Esophagus muscularis mucosa (tissue), 4 donors: ENCODE measurements around the gene ZMIZ1. TPM values are rescaled to one million over a fixed set of nuclear protein-coding genes. Genes with fewer than 3 reads are reported as not detected.

Experiments used
- DNase-seq: peaks from one replicate; pipeline ENCODE4 v3.0.0-alpha.2; 2017; ENCODE audit errors: extremely low spot score
- H3K27ac ChIP-seq, 4 donors: fragments of 200-600 bp; sonication (generic); replicated peaks in 1 of 4; 1 replicate in 3 of 4; 2 replicates in 1 of 4; pipeline ENCODE4 v1.5.1; 2016 to 2019; ENCODE audit warnings: mild to moderate bottlenecking in 1 of 4
- H3K27me3 ChIP-seq, 4 donors: fragments of 200-600 bp; sonication (generic); one replicate each; pipeline versions ENCODE4 v1.5.1 to v1.6.0; 2016 to 2019
- H3K36me3 ChIP-seq, 4 donors: fragments of 200-600 bp; sonication (generic); one replicate each; pipeline ENCODE4 v1.5.1; 2016 to 2019
- H3K4me1 ChIP-seq, 4 donors: fragments of 200-600 bp; sonication (generic); one replicate each; pipeline ENCODE4 v1.5.1; 2016 to 2019
- H3K4me3 ChIP-seq, 4 donors: fragments of 200-600 bp; sonication (generic); 1 replicate in 2 of 4; 2 replicates in 2 of 4; pipeline ENCODE4 v1.5.1; 2016 to 2019; ENCODE audit warnings: mild to moderate bottlenecking in 4 of 4, moderate library complexity in 1 of 4
- H3K9me3 ChIP-seq, 4 donors: fragments of 200-600 bp; sonication (generic); 1 replicate in 3 of 4; 2 replicates in 1 of 4; pipeline ENCODE4 v1.5.1; 2016 to 2019
- EP300 ChIP-seq: sonication (generic); formaldehyde crosslinking; IDR thresholded peaks from one replicate; pipeline ENCODE4 v1.6.1; 2017; ENCODE audit warnings: antibody characterized with exemption
- POLR2A ChIP-seq: fragments of 450-650 bp; IDR thresholded peaks from one replicate; pipeline ENCODE4 v1.6.1; 2017; ENCODE audit warnings: antibody characterized with exemption, moderate library complexity, mild to moderate bottlenecking, low read depth
- POLR2AphosphoS5 ChIP-seq, 2 donors: sonication (generic); formaldehyde crosslinking; IDR thresholded peaks; one replicate each; pipeline ENCODE4 v1.6.1; 2017; ENCODE audit warnings: antibody characterized with exemption in 2 of 2
- WGBS: methylation state at CpG from one replicate; pipeline ENCODE4 v1.1.5; 2018; 5-methylcytosine and 5-hydroxymethylcytosine counted together
- intact Hi-C: fragments of 100-400 bp; cut with DNase I; formaldehyde crosslinking; loops from one replicate; pipeline ENCODE4 v1.15.1; 2023
- total RNA-seq, 4 donors: library from RNA; depleted of rRNA; stranded (reverse); fragments of >200 nt; gene quantifications; one replicate each; pipeline versions ENCODE4 v1.1.0 to v1.2.1, GENCODE V29; 2016
- TF ChIP-seq, protein P1 (sequence below), 3 experiments: fragments of 200-600 bp in 2 of 3; fragments of 450-650 bp in 1 of 3; sonication (generic) in 2 of 3; IDR thresholded peaks; one replicate each; pipeline ENCODE4 v1.5.1; 2017 to 2019; ENCODE audit warnings: antibody characterized with exemption in 3 of 3, mild to moderate bottlenecking in 2 of 3, moderate library complexity in 1 of 3

Gene ZMIZ1
- total RNA-seq, 4 donors from 2014 or later, result 48.7 to 87.2 (median 66.0) TPM

DNA sequence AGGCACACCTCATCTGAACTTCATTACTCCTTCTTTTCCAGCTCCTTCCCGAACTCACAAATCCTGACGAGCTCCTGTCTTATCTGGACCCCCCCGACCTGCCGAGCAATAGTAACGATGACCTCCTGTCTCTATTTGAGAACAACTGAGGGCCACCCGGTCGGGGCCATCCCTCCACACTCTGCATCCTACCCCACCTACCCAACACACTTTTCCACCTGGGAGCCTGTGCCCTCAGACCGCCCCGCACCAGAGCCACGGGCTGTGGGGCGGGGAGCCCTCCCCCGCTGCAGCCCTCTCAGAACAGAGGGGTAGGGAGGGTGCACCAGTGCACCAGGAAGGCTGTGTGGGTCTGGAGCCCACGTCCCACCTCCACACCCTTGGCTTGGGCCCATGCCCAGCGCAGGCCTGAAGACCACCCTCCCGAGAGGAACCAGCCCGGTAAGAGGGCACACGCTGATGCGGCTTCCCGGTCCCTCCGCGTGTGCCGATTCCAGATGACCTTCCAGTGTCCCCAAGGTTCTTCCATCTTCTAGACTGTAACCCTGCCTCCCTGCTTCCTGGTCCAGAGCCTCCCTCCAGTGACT is 243.9 kb downstream of the ZMIZ1 start:
- no peak for DNase-seq
- intact Hi-C loops, result no loop called here
- Histone ChIP-seq H3K36me3 (peaks cover 52 to 84% (median 74%) of the 10 kb centered on the region in 4 donors), H3K9me3 (no peaks in the 10 kb centered on the region), H3K27me3 (no peaks in the 10 kb centered on the region), H3K27ac (no peak overlapping the region), H3K4me1 (peaks cover 8 to 25% (median 17%) of the 10 kb centered on the region in 4 donors), H3K4me3 (no peak overlapping the region)
- WGBS, result 94% methylated on average over 17 of the region's 22 CpGs
- TF ChIP-seq POLR2AphosphoS5 (IDR thresholded peaks at IDR 0.05) (no peak), POLR2A (no peak), EP300 (no peak)
- TF ChIP-seq, protein P1, sequence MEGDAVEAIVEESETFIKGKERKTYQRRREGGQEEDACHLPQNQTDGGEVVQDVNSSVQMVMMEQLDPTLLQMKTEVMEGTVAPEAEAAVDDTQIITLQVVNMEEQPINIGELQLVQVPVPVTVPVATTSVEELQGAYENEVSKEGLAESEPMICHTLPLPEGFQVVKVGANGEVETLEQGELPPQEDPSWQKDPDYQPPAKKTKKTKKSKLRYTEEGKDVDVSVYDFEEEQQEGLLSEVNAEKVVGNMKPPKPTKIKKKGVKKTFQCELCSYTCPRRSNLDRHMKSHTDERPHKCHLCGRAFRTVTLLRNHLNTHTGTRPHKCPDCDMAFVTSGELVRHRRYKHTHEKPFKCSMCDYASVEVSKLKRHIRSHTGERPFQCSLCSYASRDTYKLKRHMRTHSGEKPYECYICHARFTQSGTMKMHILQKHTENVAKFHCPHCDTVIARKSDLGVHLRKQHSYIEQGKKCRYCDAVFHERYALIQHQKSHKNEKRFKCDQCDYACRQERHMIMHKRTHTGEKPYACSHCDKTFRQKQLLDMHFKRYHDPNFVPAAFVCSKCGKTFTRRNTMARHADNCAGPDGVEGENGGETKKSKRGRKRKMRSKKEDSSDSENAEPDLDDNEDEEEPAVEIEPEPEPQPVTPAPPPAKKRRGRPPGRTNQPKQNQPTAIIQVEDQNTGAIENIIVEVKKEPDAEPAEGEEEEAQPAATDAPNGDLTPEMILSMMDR (IDR thresholded peaks at IDR 0.05), result no peak

DNA sequence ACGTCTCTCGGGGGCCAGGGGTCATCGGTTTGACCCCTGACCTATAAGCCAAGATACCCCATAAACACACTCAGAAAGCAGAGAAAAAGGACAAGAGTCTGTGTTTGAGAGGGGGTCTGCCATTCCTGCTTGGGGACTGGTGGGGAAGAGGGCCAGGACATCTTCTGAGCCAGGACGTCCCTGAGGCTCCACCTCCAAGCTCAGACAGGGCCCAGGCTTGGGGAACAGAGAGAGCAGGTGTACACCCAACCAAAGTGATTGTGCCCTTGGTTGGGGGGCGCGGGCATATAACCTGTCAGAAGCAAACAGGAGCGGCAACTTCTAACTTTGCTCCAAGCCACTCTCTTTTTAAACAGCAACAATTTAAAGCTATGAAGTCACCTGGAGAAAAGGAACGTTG is 244.6 kb downstream of the ZMIZ1 start:
- Histone ChIP-seq H3K4me1 (peaks cover 8 to 31% (median 22%) of the 10 kb centered on the region in 4 donors), H3K27me3 (no peaks in the 10 kb centered on the region), H3K27ac (no peak overlapping the region), H3K36me3 (peaks cover 45 to 77% (median 68%) of the 10 kb centered on the region in 4 donors), H3K4me3 (no peak overlapping the region), H3K9me3 (no peaks in the 10 kb centered on the region)
- DNase-seq, result no peak
- 78% methylated on average over 5 of the region's 8 CpGs for WGBS
- intact Hi-C loops, result no loop called here
- TF ChIP-seq EP300 (no peak), POLR2A (no peak), POLR2AphosphoS5 (IDR thresholded peaks at IDR 0.05) (no peak)
- TF ChIP-seq, protein P1 (IDR thresholded peaks at IDR 0.05), result no peak

DNA sequence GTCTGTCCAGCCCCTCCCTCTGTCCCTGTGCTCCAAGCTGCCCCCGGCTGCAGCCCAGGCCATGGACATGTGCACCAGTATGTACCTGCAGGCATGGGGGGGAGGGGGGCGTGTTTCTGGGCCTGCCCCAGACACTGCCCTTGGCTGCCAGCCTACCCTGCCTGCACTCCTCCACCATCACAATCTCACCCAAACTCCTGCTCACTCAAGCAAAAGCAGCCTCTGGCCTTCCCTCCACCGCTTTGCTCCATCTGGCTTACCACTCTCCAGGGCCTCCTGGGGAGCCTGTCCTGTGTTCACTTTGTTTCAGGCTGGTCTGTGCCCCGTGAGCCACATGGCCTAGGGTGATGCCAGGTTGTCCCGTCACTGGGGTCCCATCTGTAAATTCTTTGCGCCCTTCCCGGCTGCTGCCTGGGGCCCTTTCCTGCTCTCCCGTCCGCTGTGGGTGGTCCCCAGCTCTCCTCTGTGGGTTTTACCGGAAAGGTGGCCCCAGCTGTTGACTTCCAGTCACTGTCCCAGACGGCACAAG is 245.2 kb downstream of the ZMIZ1 start:
- TF ChIP-seq POLR2A, result no peak
- TF ChIP-seq, protein P1 (IDR thresholded peaks at IDR 0.05), result no peak
- TF ChIP-seq EP300, result no peak
- no peak for TF ChIP-seq POLR2AphosphoS5 (IDR thresholded peaks at IDR 0.05)
- no peak for DNase-seq
- Histone ChIP-seq H3K9me3 (no peaks in the 10 kb centered on the region), H3K4me1 (peaks cover 8 to 31% (median 22%) of the 10 kb centered on the region in 4 donors), H3K4me3 (no peak overlapping the region), H3K27ac (no peak overlapping the region), H3K27me3 (no peaks in the 10 kb centered on the region), H3K36me3 (peaks cover 39 to 71% (median 62%) of the 10 kb centered on the region in 4 donors)
- intact Hi-C loops, result no loop called here
- WGBS, result 84% methylated on average over 10 of the region's 11 CpGs

DNA sequence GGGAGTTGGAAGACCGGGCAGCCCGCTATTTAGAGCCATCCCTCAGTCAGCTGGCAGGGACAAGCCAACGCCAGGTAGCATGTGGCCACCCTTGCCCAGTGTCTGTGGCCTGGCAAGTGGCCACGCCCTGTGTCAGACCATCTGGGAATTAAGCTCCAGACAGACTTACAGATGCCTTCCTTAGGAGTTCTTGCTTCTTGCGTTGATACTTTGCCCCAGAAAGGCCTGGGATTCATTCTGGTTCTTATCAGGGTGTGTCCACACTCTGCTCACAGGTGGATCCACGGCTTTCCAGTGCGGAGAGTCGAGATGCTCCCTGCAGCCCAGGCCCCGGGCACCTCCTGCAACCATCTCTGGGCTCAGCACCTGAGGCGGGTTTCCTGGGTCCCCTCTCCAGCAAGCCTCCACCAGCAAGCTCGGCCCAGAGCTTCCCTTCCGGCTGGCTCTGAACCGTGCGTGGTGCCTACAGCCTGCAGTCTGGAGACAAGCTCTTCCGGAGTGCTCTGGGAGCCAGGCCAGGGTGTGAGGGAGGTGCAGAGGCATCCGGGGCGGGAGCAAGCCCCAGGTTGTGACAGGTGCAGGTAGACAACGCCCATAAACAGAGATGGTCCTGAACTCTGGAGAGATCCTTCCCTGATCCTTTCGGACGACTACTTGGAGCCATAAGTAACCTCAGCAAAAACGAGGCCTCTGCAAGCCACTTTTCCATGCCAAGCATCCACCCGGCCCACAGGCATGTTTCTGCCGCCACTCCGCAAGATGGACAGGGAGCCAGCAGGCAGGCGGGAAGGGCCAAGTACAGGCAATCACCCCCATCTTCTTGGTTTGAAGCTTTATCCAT is 246.2 kb downstream of the ZMIZ1 start:
- WGBS, result 88% methylated on average over 25 of the region's 25 CpGs
- TF ChIP-seq POLR2AphosphoS5 (IDR thresholded peaks at IDR 0.05) (no peak), POLR2A (no peak)
- TF ChIP-seq, protein P1 (IDR thresholded peaks at IDR 0.05), result no peak
- Histone ChIP-seq H3K36me3 (peaks cover 31 to 61% (median 52%) of the 10 kb centered on the region in 4 donors), H3K4me1 (peaks cover 8 to 28% (median 22%) of the 10 kb centered on the region in 4 donors), H3K4me3 (no peak overlapping the region), H3K9me3 (no peaks in the 10 kb centered on the region), H3K27ac (no peak overlapping the region), H3K27me3 (no peaks in the 10 kb centered on the region)
- intact Hi-C loops, result no loop called here
- no peak for DNase-seq
